HEK293 (cell line): ENCODE measurements around the gene OGFOD2.

Experiments used
- CTCF ChIA-PET: fragments of 350-600 bp; formaldehyde crosslinking; extraction: SDS; loops from one replicate; lab custom pipeline; 2021; ENCODE audit warnings: antibody characterized with exemption; lab: Yijun Ruan, JAX
- POLR2A ChIA-PET: fragments of 300-600 bp; formaldehyde crosslinking; extraction: SDS; loops from one replicate; lab custom pipeline; 2020; ENCODE audit warnings: antibody characterized with exemption, inconsistent platforms; lab: Yijun Ruan, JAX
- H3K27ac ChIP-seq: fragments of 200-500 bp; sonication (Bioruptor generic); 2 replicates; pipeline ENCODE4 v1.5.1; 2014; ENCODE audit warnings: low read depth, low read length, control low read depth, inconsistent platforms; ENCODE audit errors: extremely low read depth
- H3K36me3 ChIP-seq, 2 experiments: fragments of 200-500 bp in 1 of 2; sonication (Bioruptor generic) in 1 of 2; 1 replicate in 1 of 2; 2 replicates in 1 of 2; pipeline ENCODE4 v1.5.1; 2014 to 2017; ENCODE audit warnings: inconsistent platforms in 2 of 2, low read length in 2 of 2; ENCODE audit not compliant: control insufficient read depth in 2 of 2, insufficient read depth in 1 of 2
- H3K4me1 ChIP-seq: fragments of 200-500 bp; sonication (Bioruptor generic); 2 replicates; pipeline ENCODE4 v1.5.1; 2014; ENCODE audit warnings: mild to moderate bottlenecking, low read length, inconsistent platforms; ENCODE audit not compliant: control insufficient read depth, insufficient read depth
- H3K4me3 ChIP-seq: 2 replicates; pipeline ENCODE4 v1.5.1; 2011; ENCODE audit warnings: low read depth, mild to moderate bottlenecking, control low read depth, low read length, moderate library complexity
- H3K9me3 ChIP-seq: fragments of 200-500 bp; sonication (Bioruptor generic); 2 replicates; pipeline ENCODE4 v1.5.1; 2014; ENCODE audit warnings: low read depth, low read length, inconsistent platforms; ENCODE audit not compliant: control insufficient read depth, insufficient read depth
- ATF2 ChIP-seq: fragments of 450-650 bp; formaldehyde crosslinking; IDR thresholded peaks from 2 replicates; pipeline ENCODE4 v1.5.1; 2016; ENCODE audit warnings: missing biosample characterization, missing genetic modification characterization, low read depth
- INSM2 ChIP-seq: fragments of 450-650 bp; formaldehyde crosslinking; IDR thresholded peaks from 2 replicates; pipeline ENCODE4 v1.5.1; 2016; ENCODE audit warnings: missing biosample characterization, missing genetic modification characterization
- KLF1 ChIP-seq: fragments of 450-650 bp; formaldehyde crosslinking; IDR thresholded peaks from 2 replicates; pipeline ENCODE4 v1.5.1; 2016; ENCODE audit warnings: missing biosample characterization, missing genetic modification characterization
- KLF16 ChIP-seq: fragments of 450-650 bp; formaldehyde crosslinking; IDR thresholded peaks from 2 replicates; pipeline ENCODE4 v1.5.1; 2017; ENCODE audit warnings: missing biosample characterization, missing genetic modification characterization
- WT1 ChIP-seq: fragments of 450-650 bp; formaldehyde crosslinking; IDR thresholded peaks from 2 replicates; pipeline ENCODE4 v1.5.1; 2016; ENCODE audit warnings: missing biosample characterization, missing genetic modification characterization
- ZBTB10 ChIP-seq: fragments of 450-650 bp; formaldehyde crosslinking; IDR thresholded peaks from 2 replicates; pipeline ENCODE4 v1.5.1; 2016; ENCODE audit warnings: missing biosample characterization, missing genetic modification characterization
- ZFHX2 ChIP-seq: fragments of 450-650 bp; formaldehyde crosslinking; conservative IDR thresholded peaks from 2 replicates; pipeline ENCODE4 v1.5.1; 2016; ENCODE audit warnings: missing biosample characterization, missing genetic modification characterization
- ZNF121 ChIP-seq: fragments of 450-650 bp; formaldehyde crosslinking; IDR thresholded peaks from 2 replicates; pipeline ENCODE4 v1.5.1; 2016; ENCODE audit warnings: missing biosample characterization, missing genetic modification characterization
- ZNF202 ChIP-seq: fragments of 450-650 bp; formaldehyde crosslinking; IDR thresholded peaks from 2 replicates; pipeline ENCODE4 v1.5.1; 2016; ENCODE audit warnings: missing biosample characterization, missing genetic modification characterization, borderline replicate concordance
- ZNF488 ChIP-seq: fragments of 450-650 bp; formaldehyde crosslinking; IDR thresholded peaks from 2 replicates; pipeline ENCODE4 v1.5.1; 2016; ENCODE audit warnings: missing biosample characterization, missing genetic modification characterization
- ZNF544 ChIP-seq: fragments of 450-650 bp; formaldehyde crosslinking; IDR thresholded peaks from 2 replicates; pipeline ENCODE4 v1.5.0; 2017; ENCODE audit warnings: missing biosample characterization, missing genetic modification characterization
- ZNF624 ChIP-seq: fragments of 450-650 bp; formaldehyde crosslinking; IDR thresholded peaks from 2 replicates; pipeline ENCODE4 v1.5.1; 2017; ENCODE audit warnings: missing biosample characterization, missing genetic modification characterization
- ZNF654 ChIP-seq: fragments of 450-650 bp; formaldehyde crosslinking; IDR thresholded peaks from 2 replicates; pipeline ENCODE4 v1.5.1; 2016; ENCODE audit warnings: low read depth, missing biosample characterization, missing genetic modification characterization
- ZNF785 ChIP-seq: fragments of 450-650 bp; formaldehyde crosslinking; IDR thresholded peaks from 2 replicates; pipeline ENCODE4 v1.5.1; 2016; ENCODE audit warnings: missing biosample characterization, missing genetic modification characterization
- ZSCAN5A ChIP-seq: fragments of 450-650 bp; formaldehyde crosslinking; IDR thresholded peaks from 2 replicates; pipeline ENCODE4 v1.5.1; 2016; ENCODE audit warnings: missing biosample characterization, missing genetic modification characterization
- TF ChIP-seq, protein P1 (sequence below): fragments of 450-650 bp; IDR thresholded peaks from 2 replicates; pipeline ENCODE4 v1.5.1; 2018; ENCODE audit warnings: missing biosample characterization, mild to moderate bottlenecking, missing genetic modification characterization

The OGFOD2 gene

DNA sequence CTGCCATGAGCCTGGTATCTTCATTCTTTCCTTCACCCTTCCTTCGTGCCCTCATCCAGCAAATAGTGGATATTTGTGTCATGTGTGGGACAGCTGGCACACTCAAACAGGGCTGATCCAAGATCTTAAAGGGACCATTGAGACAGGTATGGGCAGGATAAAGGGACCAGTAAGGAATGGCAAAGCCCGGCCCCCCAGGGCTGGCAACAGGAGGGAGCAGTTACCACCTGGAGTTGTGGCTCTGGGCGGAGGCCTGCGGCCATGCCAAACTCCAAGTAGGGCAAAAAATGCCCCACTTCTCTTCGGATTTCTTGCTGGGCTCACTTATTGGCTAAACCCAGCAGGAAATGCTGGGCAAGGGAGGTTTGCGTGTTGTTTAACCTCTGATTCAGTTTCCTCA is 2.1 kb downstream of the OGFOD2 start:
- H3K27ac ChIP-seq: no peak overlapping the region
- CTCF ChIA-PET: no interaction called here
- TF ChIP-seq, protein P1, sequence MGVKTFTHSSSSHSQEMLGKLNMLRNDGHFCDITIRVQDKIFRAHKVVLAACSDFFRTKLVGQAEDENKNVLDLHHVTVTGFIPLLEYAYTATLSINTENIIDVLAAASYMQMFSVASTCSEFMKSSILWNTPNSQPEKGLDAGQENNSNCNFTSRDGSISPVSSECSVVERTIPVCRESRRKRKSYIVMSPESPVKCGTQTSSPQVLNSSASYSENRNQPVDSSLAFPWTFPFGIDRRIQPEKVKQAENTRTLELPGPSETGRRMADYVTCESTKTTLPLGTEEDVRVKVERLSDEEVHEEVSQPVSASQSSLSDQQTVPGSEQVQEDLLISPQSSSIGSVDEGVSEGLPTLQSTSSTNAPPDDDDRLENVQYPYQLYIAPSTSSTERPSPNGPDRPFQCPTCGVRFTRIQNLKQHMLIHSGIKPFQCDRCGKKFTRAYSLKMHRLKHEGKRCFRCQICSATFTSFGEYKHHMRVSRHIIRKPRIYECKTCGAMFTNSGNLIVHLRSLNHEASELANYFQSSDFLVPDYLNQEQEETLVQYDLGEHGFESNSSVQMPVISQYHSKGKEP (tag by site-specific recombination): no peak
- TF ChIP-seq ZNF654 (no peak), ATF2 (tag by site-specific recombination) (no peak), ZNF624 (tag by site-specific recombination) (no peak)
- peaks cover 0 to 35% of the 10 kb centered on the region in 2 experiments; a peak in 2 of 3 replicates for H3K36me3 ChIP-seq
- H3K4me3 ChIP-seq: no peak overlapping the region
- POLR2A ChIA-PET: interaction anchor here (3.7 kb wide), 1 partner anchor 12 kb away, joined by 36 read pairs; the partner anchor contains the start of gene ABCB9
- H3K4me1 ChIP-seq: peaks cover 15% of the 10 kb centered on the region
- H3K9me3 ChIP-seq: no peaks in the 10 kb centered on the region

- Histone ChIP-seq H3K36me3 (peaks cover 0 to 42% of the 10 kb centered on the region in 2 experiments; a peak in 2 of 3 replicates), H3K9me3 (no peaks in the 10 kb centered on the region), H3K4me3 (no peak overlapping the region), H3K4me1 (peaks cover 15% of the 10 kb centered on the region), H3K27ac (no peak overlapping the region)
- CTCF ChIA-PET: no interaction called here
- TF ChIP-seq WT1 (tag by site-specific recombination): no peak
- no peak for TF ChIP-seq ZNF488 (tag by site-specific recombination)
- no peak for TF ChIP-seq ZBTB10 (tag by site-specific recombination)
- no peak for TF ChIP-seq KLF1
- no peak for TF ChIP-seq ZNF544
- no peak for TF ChIP-seq INSM2
- no peak for TF ChIP-seq ATF2 (tag by site-specific recombination)
- TF ChIP-seq KLF16 (tag by site-specific recombination): no peak
- TF ChIP-seq ZNF121: no peak
- TF ChIP-seq ZSCAN5A (tag by site-specific recombination): no peak
- no peak for TF ChIP-seq ZNF785 (tag by site-specific recombination)
- TF ChIP-seq ZNF202: no peak
- no peak for TF ChIP-seq ZFHX2 (tag by site-specific recombination)
- POLR2A ChIA-PET: no interaction called here
Observed at GRCh38 chr12:122977655-122978392, 2.8 kb downstream of the OGFOD2 start.
